ENCODE results near the gene ZNF598.

ZNF598 gene

GRCh38 chr16:1990101-1990350 is 19.6 kb downstream of the ZNF598 start:
- no peak for DNase-seq

GRCh38 chr16:1989209-1990100 is 20.2 kb downstream of the ZNF598 start, which contains the start of gene SYNGR3:
Gene SYNGR3, plus strand, starts transcription at chr16:1989970. Its CDS starts 133 bp downstream, at chr16:1990103.
- no peak for DNase-seq

- DNase-seq, result no peak
Observed at GRCh38 chr16:1987198-1987597, 22.4 kb downstream of the ZNF598 start.

GRCh38 chr16:1985466-1986150 is 24.0 kb downstream of the ZNF598 start:
- no peak for DNase-seq

GRCh38 chr16:1984347-1985225 is 25.0 kb downstream of the ZNF598 start:
- peak; percentile 32 for DNase-seq

- peak; percentile 71 for DNase-seq
Observed at GRCh38 chr16:1983544-1984346, 25.9 kb downstream of the ZNF598 start, which contains the start of gene GFER. Gene GFER, plus strand, starts transcription at chr16:1984193. Its CDS starts 26 bp downstream, at chr16:1984219.

- no peak for DNase-seq
Observed at GRCh38 chr16:1982991-1983543, 26.6 kb downstream of the ZNF598 start.

GRCh38 chr16:1982013-1982433 is 27.6 kb downstream of the ZNF598 start:
- no peak for DNase-seq

- no peak for DNase-seq
Observed at GRCh38 chr16:1981398-1981836, 28.2 kb downstream of the ZNF598 start, which contains the start of gene NOXO1. Gene NOXO1, minus strand, starts transcription at chr16:1981469. Its CDS starts 290 bp downstream, at chr16:1981179.

GRCh38 chr16:1980770-1981087 is 28.9 kb downstream of the ZNF598 start:
- no peak for DNase-seq

- no peak for DNase-seq
Observed at GRCh38 chr16:1980030-1980769, 29.4 kb downstream of the ZNF598 start.

GRCh38 chr16:1979271-1980029 is 30.2 kb downstream of the ZNF598 start:
- peak; percentile 36 for DNase-seq

- no peak for DNase-seq
Observed at GRCh38 chr16:1978476-1979120, 31.0 kb downstream of the ZNF598 start.

- DNase-seq, result no peak
Observed at GRCh38 chr16:1977875-1978268, 31.7 kb downstream of the ZNF598 start.

- no peak for DNase-seq
Observed at GRCh38 chr16:1976951-1977874, 32.4 kb downstream of the ZNF598 start.

GRCh38 chr16:1976216-1976520 is 33.5 kb downstream of the ZNF598 start:
- DNase-seq, result no peak

- DNase-seq, result no peak
Observed at GRCh38 chr16:1975432-1976215, 34.0 kb downstream of the ZNF598 start.
